HL-60 (cell line): ENCODE results near the gene TCF19.

Experiments
- DNase-seq, 2 experiments: peaks; one replicate each; pipeline ENCODE4 v3.0.0-alpha.2; 2010 to 2020; ENCODE audit warnings: low read depth in 1 of 2, low spot score in 1 of 2
- H3K27ac ChIP-seq: fragments of 250-450 bp; sonication (Bioruptor Pico); replicated peaks from 2 replicates; pipeline ENCODE4 v1.5.1; 2020; ENCODE audit warnings: mild to moderate bottlenecking, moderate library complexity
- H3K27me3 ChIP-seq: fragments of 250-450 bp; sonication (Bioruptor Pico); 2 replicates; pipeline ENCODE4 v1.5.1; 2021; ENCODE audit warnings: mild to moderate bottlenecking, moderate library complexity; ENCODE audit not compliant: insufficient read depth, poor library complexity, severe bottlenecking
- H3K4me3 ChIP-seq: replicated peaks from 2 replicates; pipeline ENCODE4 v1.5.1; 2011; ENCODE audit warnings: mild to moderate bottlenecking, control low read depth, low read length; ENCODE audit not compliant: insufficient read depth
- GABPA ChIP-seq: IDR thresholded peaks from 2 replicates; pipeline ENCODE4 v1.6.1; 2012; ENCODE audit warnings: low read depth
- POLR2AphosphoS5 ChIP-seq: IDR thresholded peaks from 2 replicates; pipeline ENCODE4 v1.6.1; 2012; ENCODE audit warnings: low read depth
- SPI1 ChIP-seq: IDR thresholded peaks from 2 replicates; pipeline ENCODE4 v1.6.1; 2012; ENCODE audit warnings: low read depth, mild to moderate bottlenecking, borderline replicate concordance
- TF ChIP-seq, protein P1 (sequence below): IDR thresholded peaks from 2 replicates; pipeline ENCODE4 v1.6.1; 2012; ENCODE audit warnings: low read depth; ENCODE audit not compliant: insufficient replicate concordance
- TF ChIP-seq, protein P2 (sequence below): IDR thresholded peaks from one replicate; pipeline ENCODE4 v1.5.1; 2011; ENCODE audit warnings: low read length, control low read depth, inconsistent platforms; ENCODE audit not compliant: insufficient read depth

The TCF19 gene

DNA sequence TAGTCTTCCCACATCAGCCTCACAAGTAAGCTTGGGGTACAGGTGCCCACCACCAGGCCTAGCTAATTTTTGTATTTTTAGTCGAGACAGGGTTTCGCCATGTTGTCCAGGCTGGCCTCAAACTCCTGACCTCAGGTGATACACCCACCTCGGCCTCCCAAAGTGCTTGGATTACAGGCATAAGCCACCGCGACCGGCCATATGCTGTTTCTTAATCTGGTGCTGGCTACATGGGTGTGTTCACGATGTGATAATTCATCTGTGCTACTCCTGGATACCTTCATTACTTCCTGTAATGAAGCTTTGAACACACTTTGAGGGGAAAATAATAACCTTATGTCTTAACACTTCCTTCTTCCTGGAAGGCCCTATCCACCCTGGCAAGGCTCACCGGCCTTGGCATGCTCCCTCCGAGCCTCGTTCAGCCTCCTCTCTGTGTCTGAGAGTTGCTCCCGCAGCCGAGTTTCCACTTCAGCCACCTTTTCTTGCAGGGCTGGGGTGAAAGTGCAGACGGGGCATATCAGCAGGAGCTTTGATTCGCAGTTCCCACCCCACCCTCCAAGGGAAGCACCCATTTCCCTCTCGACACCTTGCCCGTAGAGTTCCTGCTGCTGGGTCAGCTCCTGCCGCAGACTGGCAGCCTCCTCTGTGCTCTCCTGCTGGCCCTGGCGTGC, 14.0 kb upstream of the TCF19 start:
- no peak for DNase-seq
- TF ChIP-seq GABPA: no peak
- TF ChIP-seq, protein P1, sequence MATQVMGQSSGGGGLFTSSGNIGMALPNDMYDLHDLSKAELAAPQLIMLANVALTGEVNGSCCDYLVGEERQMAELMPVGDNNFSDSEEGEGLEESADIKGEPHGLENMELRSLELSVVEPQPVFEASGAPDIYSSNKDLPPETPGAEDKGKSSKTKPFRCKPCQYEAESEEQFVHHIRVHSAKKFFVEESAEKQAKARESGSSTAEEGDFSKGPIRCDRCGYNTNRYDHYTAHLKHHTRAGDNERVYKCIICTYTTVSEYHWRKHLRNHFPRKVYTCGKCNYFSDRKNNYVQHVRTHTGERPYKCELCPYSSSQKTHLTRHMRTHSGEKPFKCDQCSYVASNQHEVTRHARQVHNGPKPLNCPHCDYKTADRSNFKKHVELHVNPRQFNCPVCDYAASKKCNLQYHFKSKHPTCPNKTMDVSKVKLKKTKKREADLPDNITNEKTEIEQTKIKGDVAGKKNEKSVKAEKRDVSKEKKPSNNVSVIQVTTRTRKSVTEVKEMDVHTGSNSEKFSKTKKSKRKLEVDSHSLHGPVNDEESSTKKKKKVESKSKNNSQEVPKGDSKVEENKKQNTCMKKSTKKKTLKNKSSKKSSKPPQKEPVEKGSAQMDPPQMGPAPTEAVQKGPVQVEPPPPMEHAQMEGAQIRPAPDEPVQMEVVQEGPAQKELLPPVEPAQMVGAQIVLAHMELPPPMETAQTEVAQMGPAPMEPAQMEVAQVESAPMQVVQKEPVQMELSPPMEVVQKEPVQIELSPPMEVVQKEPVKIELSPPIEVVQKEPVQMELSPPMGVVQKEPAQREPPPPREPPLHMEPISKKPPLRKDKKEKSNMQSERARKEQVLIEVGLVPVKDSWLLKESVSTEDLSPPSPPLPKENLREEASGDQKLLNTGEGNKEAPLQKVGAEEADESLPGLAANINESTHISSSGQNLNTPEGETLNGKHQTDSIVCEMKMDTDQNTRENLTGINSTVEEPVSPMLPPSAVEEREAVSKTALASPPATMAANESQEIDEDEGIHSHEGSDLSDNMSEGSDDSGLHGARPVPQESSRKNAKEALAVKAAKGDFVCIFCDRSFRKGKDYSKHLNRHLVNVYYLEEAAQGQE: no peak
- no peak for TF ChIP-seq POLR2AphosphoS5
- no peak for TF ChIP-seq SPI1
- TF ChIP-seq, protein P2, sequence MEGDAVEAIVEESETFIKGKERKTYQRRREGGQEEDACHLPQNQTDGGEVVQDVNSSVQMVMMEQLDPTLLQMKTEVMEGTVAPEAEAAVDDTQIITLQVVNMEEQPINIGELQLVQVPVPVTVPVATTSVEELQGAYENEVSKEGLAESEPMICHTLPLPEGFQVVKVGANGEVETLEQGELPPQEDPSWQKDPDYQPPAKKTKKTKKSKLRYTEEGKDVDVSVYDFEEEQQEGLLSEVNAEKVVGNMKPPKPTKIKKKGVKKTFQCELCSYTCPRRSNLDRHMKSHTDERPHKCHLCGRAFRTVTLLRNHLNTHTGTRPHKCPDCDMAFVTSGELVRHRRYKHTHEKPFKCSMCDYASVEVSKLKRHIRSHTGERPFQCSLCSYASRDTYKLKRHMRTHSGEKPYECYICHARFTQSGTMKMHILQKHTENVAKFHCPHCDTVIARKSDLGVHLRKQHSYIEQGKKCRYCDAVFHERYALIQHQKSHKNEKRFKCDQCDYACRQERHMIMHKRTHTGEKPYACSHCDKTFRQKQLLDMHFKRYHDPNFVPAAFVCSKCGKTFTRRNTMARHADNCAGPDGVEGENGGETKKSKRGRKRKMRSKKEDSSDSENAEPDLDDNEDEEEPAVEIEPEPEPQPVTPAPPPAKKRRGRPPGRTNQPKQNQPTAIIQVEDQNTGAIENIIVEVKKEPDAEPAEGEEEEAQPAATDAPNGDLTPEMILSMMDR: no peak
- Histone ChIP-seq H3K27me3 (no peaks in the 10 kb centered on the region), H3K27ac (no peak overlapping the region), H3K4me3 (no peak overlapping the region)

DNA sequence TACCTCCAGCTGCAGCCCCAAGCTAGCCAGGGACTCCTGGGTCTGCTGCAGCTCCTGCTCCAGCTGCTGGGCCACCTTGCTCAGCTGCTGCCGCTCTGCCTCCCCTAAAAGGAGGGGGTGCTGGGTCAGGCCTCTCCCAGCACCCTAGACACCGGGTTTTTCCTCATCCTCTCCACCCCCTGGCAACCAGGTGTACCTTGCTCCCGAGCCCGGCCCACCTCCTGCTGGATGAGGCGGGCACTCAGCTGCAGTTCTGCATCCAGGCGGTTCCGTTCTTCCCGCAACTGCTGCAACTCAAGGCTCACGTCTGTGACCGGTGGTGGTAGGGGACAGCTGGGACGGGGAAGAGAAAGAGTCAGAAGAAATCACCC, 13.4 kb upstream of the TCF19 start:
- no peak for DNase-seq
- Histone ChIP-seq H3K4me3 (no peak overlapping the region), H3K27me3 (no peaks in the 10 kb centered on the region), H3K27ac (no peak overlapping the region)
- TF ChIP-seq, protein P1: no peak
- TF ChIP-seq POLR2AphosphoS5 (no peak), GABPA (no peak), SPI1 (no peak)
- TF ChIP-seq, protein P2: no peak

DNA sequence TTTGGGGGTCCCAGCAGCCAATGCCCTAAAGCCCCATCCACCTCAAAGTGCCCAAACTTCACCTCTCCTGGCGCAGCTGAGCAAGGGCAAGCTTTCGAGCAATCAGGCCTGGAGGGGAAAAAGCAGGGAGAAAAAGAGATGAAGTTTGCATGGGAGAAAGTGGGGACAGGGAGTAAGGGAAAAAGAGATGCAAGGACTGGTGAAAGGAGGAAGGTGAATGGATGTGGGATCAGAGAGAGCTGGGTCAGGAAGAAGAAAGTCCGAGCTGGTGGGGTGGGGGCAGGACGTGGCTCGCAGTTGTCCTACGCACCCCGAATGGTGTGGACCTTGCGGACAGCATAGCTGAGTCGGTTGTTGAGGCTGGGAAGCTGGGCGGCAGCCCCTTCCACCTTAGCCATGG, 13.0 kb upstream of the TCF19 start:
- H3K27me3 ChIP-seq: no peaks in the 10 kb centered on the region
- TF ChIP-seq SPI1 (no peak), GABPA (no peak), POLR2AphosphoS5 (no peak)
- TF ChIP-seq, protein P2: no peak
- TF ChIP-seq, protein P1: no peak
- H3K27ac ChIP-seq: no peak overlapping the region
- H3K4me3 ChIP-seq: no peak overlapping the region
- DNase-seq: no peak
